ENCODE results near the gene FGF21.

The FGF21 gene

GRCh38 chr19:48746738-48747575, 8.4 kb upstream of the FGF21 start, which contains the start of gene IZUMO1:
Gene IZUMO1, minus strand, starts transcription at chr19:48746909. Its CDS starts 1,050 bp downstream, at chr19:48745859.
- peak within 1 kb of the TSS; percentile 49 for H3K4me3 ChIP-seq (replicated peaks; ENCODE audit: low read depth, low read length)
- DNase-seq (ENCODE audit: extremely low read depth, low read depth), result peak; percentile 73
- TF ChIP-seq CTCF (IDR thresholded peaks at IDR 0.05; ENCODE audit: low read depth, low read length, missing control alignments), result no peak

- DNase-seq (ENCODE audit: extremely low read depth, low read depth), result no peak
- TF ChIP-seq CTCF (IDR thresholded peaks at IDR 0.05; ENCODE audit: low read depth, low read length, missing control alignments), result no peak
- H3K4me3 ChIP-seq (replicated peaks; ENCODE audit: low read depth, low read length), result no peak overlapping the region
Observed at GRCh38 chr19:48749571-48750198, 5.6 kb upstream of the FGF21 start.

- no peak overlapping the region for H3K4me3 ChIP-seq (replicated peaks; ENCODE audit: low read depth, low read length)
- no peak for DNase-seq (ENCODE audit: extremely low read depth, low read depth)
- no peak for TF ChIP-seq CTCF (IDR thresholded peaks at IDR 0.05; ENCODE audit: low read depth, low read length, missing control alignments)
Observed at GRCh38 chr19:48750351-48750750, 5.0 kb upstream of the FGF21 start.

- no peak overlapping the region for H3K4me3 ChIP-seq (replicated peaks; ENCODE audit: low read depth, low read length)
- no peak for TF ChIP-seq CTCF (IDR thresholded peaks at IDR 0.05; ENCODE audit: low read depth, low read length, missing control alignments)
- no peak for DNase-seq (ENCODE audit: extremely low read depth, low read depth)
Observed at GRCh38 chr19:48750771-48751504, 4.4 kb upstream of the FGF21 start.

GRCh38 chr19:48751845-48752495, 3.4 kb upstream of the FGF21 start:
- DNase-seq (ENCODE audit: extremely low read depth, low read depth), result no peak
- no peak for TF ChIP-seq CTCF (IDR thresholded peaks at IDR 0.05; ENCODE audit: low read depth, low read length, missing control alignments)

More at GRCh38 chr19:48751845-48752495, 3.4 kb upstream of the FGF21 start:
- peak overlapping the region; percentile 45 for H3K4me3 ChIP-seq (replicated peaks; ENCODE audit: low read depth, low read length)
